ENCODE results near the gene COL17A1.

The COL17A1 gene

DNA sequence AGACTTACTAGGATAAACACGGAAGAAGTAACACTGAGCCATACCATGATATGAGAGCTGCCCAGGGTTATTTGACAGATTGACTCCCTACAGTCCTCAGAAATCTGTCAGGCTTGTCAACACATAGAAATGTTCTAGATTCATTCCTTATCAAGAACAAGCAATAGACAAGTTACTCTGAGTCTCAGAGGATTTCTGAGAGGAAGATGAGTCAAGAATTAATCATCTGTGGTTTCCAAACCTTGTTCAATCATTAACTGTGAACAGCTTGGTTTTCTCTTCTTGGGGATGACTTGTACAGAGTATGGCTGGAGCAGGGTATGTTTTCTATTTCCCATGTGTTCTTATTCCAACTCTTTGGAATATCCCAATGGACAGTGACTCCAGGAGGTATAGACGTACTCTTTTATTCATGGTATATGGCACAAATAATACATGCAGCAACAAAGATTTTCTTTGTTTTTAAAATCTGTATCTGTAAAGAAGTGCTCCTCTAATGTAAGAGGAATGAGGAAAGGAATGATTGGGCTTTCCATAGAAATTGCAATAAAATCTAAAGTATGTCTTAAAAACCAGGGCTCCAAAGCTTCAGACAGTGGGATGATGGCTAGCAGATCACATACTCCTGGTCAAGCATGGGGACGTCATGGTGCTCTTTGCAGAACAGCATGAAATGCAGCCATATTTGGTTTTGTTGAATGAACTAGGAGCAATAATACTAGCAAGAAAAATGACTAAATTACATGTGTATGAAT is 24.4 kb upstream of the COL17A1 start:
- Histone ChIP-seq H3K4me3 (no peak overlapping the region), H3K27ac (no peak overlapping the region)
- no peak for DNase-seq (ENCODE audit: low spot score)
- TF ChIP-seq, protein P1, sequence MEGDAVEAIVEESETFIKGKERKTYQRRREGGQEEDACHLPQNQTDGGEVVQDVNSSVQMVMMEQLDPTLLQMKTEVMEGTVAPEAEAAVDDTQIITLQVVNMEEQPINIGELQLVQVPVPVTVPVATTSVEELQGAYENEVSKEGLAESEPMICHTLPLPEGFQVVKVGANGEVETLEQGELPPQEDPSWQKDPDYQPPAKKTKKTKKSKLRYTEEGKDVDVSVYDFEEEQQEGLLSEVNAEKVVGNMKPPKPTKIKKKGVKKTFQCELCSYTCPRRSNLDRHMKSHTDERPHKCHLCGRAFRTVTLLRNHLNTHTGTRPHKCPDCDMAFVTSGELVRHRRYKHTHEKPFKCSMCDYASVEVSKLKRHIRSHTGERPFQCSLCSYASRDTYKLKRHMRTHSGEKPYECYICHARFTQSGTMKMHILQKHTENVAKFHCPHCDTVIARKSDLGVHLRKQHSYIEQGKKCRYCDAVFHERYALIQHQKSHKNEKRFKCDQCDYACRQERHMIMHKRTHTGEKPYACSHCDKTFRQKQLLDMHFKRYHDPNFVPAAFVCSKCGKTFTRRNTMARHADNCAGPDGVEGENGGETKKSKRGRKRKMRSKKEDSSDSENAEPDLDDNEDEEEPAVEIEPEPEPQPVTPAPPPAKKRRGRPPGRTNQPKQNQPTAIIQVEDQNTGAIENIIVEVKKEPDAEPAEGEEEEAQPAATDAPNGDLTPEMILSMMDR (IDR thresholded peaks at IDR 0.05), result no peak

GRCh38 chr10:104104926-104105325 is 19.2 kb upstream of the COL17A1 start:
- H3K27ac ChIP-seq, result no peak overlapping the region
- DNase-seq (ENCODE audit: low spot score), result no peak
- TF ChIP-seq, protein P1 (IDR thresholded peaks at IDR 0.05), result no peak
- no peak overlapping the region for H3K4me3 ChIP-seq

DNA sequence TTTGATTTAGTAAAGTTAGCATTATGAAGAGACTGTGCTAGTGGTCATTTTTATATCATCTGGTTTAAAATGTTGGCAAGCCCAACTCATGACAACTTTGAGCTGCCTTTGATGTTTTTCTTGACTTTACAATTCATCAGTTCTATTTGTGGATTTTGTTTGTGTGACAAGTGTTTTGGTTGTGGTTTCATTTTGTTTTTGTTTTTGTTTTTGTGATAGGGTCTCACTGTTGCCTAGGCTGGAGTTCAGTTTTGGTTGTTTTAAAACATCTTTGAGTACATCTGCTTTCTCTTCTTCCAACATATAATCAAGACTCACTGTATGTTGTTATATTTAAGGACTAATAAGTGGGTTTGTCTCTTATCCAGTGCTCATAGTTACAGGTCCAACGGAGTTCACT is 18.7 kb upstream of the COL17A1 start:
- Histone ChIP-seq H3K27ac (no peak overlapping the region), H3K4me3 (no peak overlapping the region)
- no peak for DNase-seq (ENCODE audit: low spot score)
- TF ChIP-seq, protein P1 (IDR thresholded peaks at IDR 0.05), result no peak

DNA sequence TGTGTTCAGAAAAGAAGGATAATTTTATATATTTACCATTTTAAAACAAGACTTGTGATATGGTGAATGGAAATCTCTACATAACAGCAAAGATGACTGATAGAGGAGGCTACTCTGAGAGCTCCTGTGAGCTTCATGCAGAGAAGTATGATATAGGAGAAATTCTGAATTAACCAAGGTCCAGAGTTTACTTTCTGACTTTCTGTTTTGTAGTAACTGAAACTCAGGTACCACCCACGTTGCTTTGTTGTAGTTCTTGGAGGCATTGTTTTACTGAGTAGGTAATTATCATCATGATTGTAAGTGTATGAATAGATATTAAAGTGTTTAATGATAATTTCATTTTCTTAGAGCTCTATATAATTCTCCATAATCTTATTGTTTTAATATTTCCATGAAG is 18.3 kb upstream of the COL17A1 start:
- no peak overlapping the region for H3K4me3 ChIP-seq
- TF ChIP-seq, protein P1 (IDR thresholded peaks at IDR 0.05), result no peak
- DNase-seq (ENCODE audit: low spot score), result no peak
- no peak overlapping the region for H3K27ac ChIP-seq

GRCh38 chr10:104101902-104102301 is 16.2 kb upstream of the COL17A1 start:
- Histone ChIP-seq H3K4me3 (no peak overlapping the region), H3K27ac (no peak overlapping the region)
- DNase-seq (ENCODE audit: low spot score), result no peak
- TF ChIP-seq, protein P1 (IDR thresholded peaks at IDR 0.05), result no peak

DNA sequence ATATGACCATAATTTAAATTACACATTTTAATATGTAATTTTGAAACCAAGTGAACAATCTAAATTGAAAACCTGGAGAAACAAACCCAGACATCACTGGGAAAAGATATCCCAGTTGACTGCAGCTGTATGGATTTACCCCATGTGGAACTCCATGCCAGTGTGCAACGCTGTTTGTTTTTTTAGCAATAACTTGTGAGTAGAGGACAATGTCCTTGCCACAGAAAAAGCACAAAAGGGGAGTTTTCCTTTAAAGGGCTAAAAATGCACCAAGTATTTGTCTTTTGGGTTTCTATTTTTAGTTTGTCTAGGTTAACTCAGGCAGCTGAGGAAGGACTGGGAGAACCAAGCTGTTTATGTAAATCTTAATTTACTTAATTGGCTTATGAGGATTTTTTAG is 15.1 kb upstream of the COL17A1 start:
- no peak overlapping the region for H3K4me3 ChIP-seq
- H3K27ac ChIP-seq, result no peak overlapping the region
- TF ChIP-seq, protein P1 (IDR thresholded peaks at IDR 0.05), result no peak
- DNase-seq (ENCODE audit: low spot score), result no peak

- no peak overlapping the region for H3K27ac ChIP-seq
- TF ChIP-seq, protein P1 (IDR thresholded peaks at IDR 0.05), result no peak
- DNase-seq (ENCODE audit: low spot score), result no peak
- H3K4me3 ChIP-seq, result no peak overlapping the region
Observed at GRCh38 chr10:104099941-104100340, 14.3 kb upstream of the COL17A1 start.
